TTC549 (cell line): ENCODE data around the gene ASB16.
A peak's percentile ranks its signal among the peaks of the same experiment; 100 is the strongest.
"Not testable (repeated sequence)": the region's sequence is repeated elsewhere in the genome, so short reads cannot be mapped to it uniquely, and the experiment has no call there.

Source experiments
- FAIRE-seq: peaks from 2 replicates; lab custom pipeline; 2012; peaks lifted over from hg19 to GRCh38; lab: Jason Lieb, UNC

The ASB16 gene

GRCh38 chr17:44149066-44149465, 21.4 kb upstream of the ASB16 start:
- not testable (repeated sequence) for FAIRE-seq

- FAIRE-seq: no peak
Observed at GRCh38 chr17:44149750-44150329, 20.7 kb upstream of the ASB16 start.

GRCh38 chr17:44152875-44153274, 17.6 kb upstream of the ASB16 start:
- no peak for FAIRE-seq

GRCh38 chr17:44155488-44155887, 15.0 kb upstream of the ASB16 start:
- FAIRE-seq: no peak

- FAIRE-seq: no peak
Observed at GRCh38 chr17:44159519-44160210, 10.8 kb upstream of the ASB16 start.

- no peak for FAIRE-seq
Observed at GRCh38 chr17:44164476-44164875, 6.0 kb upstream of the ASB16 start.

- no peak for FAIRE-seq
Observed at GRCh38 chr17:44167181-44167861, 3.2 kb upstream of the ASB16 start.

- no peak for FAIRE-seq
Observed at GRCh38 chr17:44170135-44170498, 387 bp upstream of the ASB16 start.

- no peak for FAIRE-seq
Observed at GRCh38 chr17:44171931-44172455, 1.5 kb downstream of the ASB16 start.

- FAIRE-seq: no peak
Observed at GRCh38 chr17:44174427-44174826, 3.9 kb downstream of the ASB16 start.

GRCh38 chr17:44176257-44176656, 5.8 kb downstream of the ASB16 start:
- no peak for FAIRE-seq

GRCh38 chr17:44176671-44177501, 6.4 kb downstream of the ASB16 start:
- no peak for FAIRE-seq

GRCh38 chr17:44177640-44178039, 7.1 kb downstream of the ASB16 start:
- FAIRE-seq: no peak

GRCh38 chr17:44178133-44178532, 7.6 kb downstream of the ASB16 start:
- no peak for FAIRE-seq

- no peak for FAIRE-seq
Observed at GRCh38 chr17:44183024-44183423, 12.5 kb downstream of the ASB16 start.

- FAIRE-seq: no peak
Observed at GRCh38 chr17:44184212-44184810, 13.8 kb downstream of the ASB16 start.

GRCh38 chr17:44186307-44187130, 16.0 kb downstream of the ASB16 start, which contains the start of gene TMUB2:
Gene TMUB2 (plus strand): TSS chr17:44186972. CDS start chr17:44187709, 737 bp downstream.
- peak; percentile 98 for FAIRE-seq

- FAIRE-seq: no peak
Observed at GRCh38 chr17:44187131-44187899, 16.8 kb downstream of the ASB16 start.

- no peak for FAIRE-seq
Observed at GRCh38 chr17:44188576-44189403, 18.3 kb downstream of the ASB16 start.
